NCI-H1436 (cell line): ENCODE data around the gene CAPN10.
"Not testable (repeated sequence)": the region's sequence is repeated elsewhere in the genome, so short reads cannot be mapped to it uniquely, and the experiment has no call there.

Experiments
- DNase-seq: peaks from one replicate; lab custom pipeline; 2025; lab: John Stamatoyannopoulos, UW

CAPN10 gene

GRCh38 chr2:240586198-240586918, at the start of gene CAPN10:
Gene CAPN10 (plus strand): TSS chr2:240586734. CDS start chr2:240586912, 178 bp downstream.
- peak; percentile 96 for DNase-seq

- DNase-seq, result no peak
These were observed 48.3 kb upstream of the CAPN10 start for GRCh38 chr2:240538031-240538780.

- DNase-seq, result not testable (repeated sequence)
These were observed 47.4 kb upstream of the CAPN10 start for GRCh38 chr2:240539101-240539500.

- no peak for DNase-seq
These were observed 46.6 kb upstream of the CAPN10 start for GRCh38 chr2:240539906-240540305.

- DNase-seq, result no peak
These were observed 35.2 kb upstream of the CAPN10 start for GRCh38 chr2:240551288-240551687.

GRCh38 chr2:240551811-240552210, 34.7 kb upstream of the CAPN10 start:
- DNase-seq, result no peak

GRCh38 chr2:240553956-240554480, 32.5 kb upstream of the CAPN10 start:
- no peak for DNase-seq

GRCh38 chr2:240554767-240555493, 31.6 kb upstream of the CAPN10 start:
- no peak for DNase-seq

- DNase-seq, result no peak
These were observed 30.8 kb upstream of the CAPN10 start for GRCh38 chr2:240555541-240556250.

- DNase-seq, result peak; percentile 2
These were observed 29.9 kb upstream of the CAPN10 start for GRCh38 chr2:240556553-240557100.

GRCh38 chr2:240557101-240557751, 29.3 kb upstream of the CAPN10 start:
- DNase-seq, result no peak

GRCh38 chr2:240557808-240558207, 28.7 kb upstream of the CAPN10 start, which contains the start of gene ANKMY1:
Gene ANKMY1 (minus strand): TSS chr2:240557988. CDS start chr2:240557335, 653 bp downstream.
- no peak for DNase-seq

GRCh38 chr2:240558236-240558761, 28.2 kb upstream of the CAPN10 start:
- DNase-seq, result no peak

- DNase-seq, result no peak
These were observed 27.2 kb upstream of the CAPN10 start for GRCh38 chr2:240559286-240559685.

GRCh38 chr2:240560084-240560479, 26.5 kb upstream of the CAPN10 start, which contains the start of gene DUSP28:
Gene DUSP28 (plus strand): TSS chr2:240560357. CDS start chr2:240560685, 328 bp downstream.
- peak; percentile 62 for DNase-seq

GRCh38 chr2:240560480-240561324, 25.8 kb upstream of the CAPN10 start:
- peak; percentile 97 for DNase-seq

GRCh38 chr2:240561325-240561971, 25.1 kb upstream of the CAPN10 start:
- no peak for DNase-seq

- not testable (repeated sequence) for DNase-seq
These were observed 23.3 kb upstream of the CAPN10 start for GRCh38 chr2:240563231-240563630.
